Embryonic facial prominence (tissue), 1 donor: ENCODE results near the gene TRIO.
A peak's percentile ranks its signal among the peaks of the same experiment; 100 is the strongest.
"Not testable (repeated sequence)": the region's sequence is repeated elsewhere in the genome, so short reads cannot be mapped to it uniquely, and the experiment has no call there.

Experiments used
- DNase-seq: peaks from one replicate; pipeline ENCODE4 v3.0.0-alpha.2; 2016; ENCODE audit errors: extremely low spot score

Gene TRIO

DNA sequence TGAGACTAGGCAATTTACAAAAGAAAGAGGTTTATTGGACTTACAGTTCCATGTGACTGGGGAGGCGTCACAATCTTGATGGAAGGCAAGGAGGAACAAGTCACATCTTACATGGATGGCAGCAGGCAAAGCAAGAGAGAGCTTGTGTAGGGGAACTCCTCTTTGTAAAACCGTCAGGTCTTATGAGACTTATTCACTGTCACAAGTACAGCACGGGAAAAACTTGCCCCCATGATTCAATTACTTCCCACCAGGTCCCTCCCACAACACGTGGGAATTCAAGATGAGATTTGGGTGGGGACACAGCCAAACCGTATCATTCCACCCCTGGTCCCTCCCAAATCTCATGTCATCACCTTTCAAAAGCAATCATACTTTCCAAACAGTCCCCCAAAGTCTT is 293.0 kb downstream of the TRIO start:
- DNase-seq, result not testable (repeated sequence)

DNA sequence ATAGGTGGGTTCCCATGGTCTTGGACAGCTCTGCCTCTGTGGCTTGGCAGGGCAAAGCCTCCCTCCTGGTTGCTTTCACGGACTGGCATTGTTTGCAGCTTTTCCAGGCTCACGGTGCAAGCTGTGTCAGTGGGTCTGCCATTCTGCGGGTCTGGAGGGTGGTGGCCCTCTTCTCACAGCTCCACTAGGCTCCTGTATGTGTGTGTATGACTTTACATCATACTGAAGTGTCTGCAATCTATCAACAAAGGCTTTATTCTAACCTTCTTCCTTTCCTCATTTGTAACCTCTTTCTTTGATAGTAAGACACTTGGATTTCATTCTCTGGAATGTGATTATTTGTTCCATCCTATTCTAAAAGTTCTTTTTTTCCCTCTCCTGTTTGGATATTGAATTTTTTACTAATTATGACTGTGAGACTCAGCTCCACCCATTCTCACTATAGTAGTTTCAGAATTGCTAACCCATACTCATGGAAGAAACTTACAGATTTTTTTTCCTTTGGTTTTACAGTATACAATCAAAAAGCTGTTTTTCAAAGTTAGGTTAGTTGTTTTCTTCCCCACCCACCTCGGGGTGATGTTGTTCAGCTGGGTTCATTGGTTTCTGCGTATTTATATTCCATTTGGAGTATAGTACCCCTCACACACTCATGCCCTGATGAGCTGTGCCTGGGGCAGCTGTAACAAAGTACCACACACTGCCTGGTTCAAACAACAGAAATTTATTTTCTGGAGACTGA is 293.8 kb downstream of the TRIO start:
- no peak for DNase-seq

DNA sequence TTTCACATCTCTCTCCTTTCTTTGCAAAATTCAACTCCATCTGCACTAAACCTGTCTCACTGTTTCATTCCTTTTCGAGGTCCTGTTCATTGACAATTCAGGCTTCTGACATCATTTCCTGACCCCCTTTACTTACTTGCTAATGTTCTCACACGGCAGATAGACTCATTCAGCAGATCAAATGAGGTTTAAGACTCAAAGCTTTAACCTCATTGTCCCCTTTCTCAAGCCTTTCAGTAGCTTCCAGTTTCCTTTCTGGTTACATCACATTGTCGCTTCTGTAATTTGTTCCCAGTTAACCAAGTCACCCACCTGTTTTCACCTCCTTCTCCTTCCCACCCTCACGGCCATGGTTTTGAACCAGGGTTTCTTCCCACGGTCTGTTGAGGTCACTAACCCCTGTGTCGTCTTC is 295.1 kb downstream of the TRIO start:
- no peak for DNase-seq

DNA sequence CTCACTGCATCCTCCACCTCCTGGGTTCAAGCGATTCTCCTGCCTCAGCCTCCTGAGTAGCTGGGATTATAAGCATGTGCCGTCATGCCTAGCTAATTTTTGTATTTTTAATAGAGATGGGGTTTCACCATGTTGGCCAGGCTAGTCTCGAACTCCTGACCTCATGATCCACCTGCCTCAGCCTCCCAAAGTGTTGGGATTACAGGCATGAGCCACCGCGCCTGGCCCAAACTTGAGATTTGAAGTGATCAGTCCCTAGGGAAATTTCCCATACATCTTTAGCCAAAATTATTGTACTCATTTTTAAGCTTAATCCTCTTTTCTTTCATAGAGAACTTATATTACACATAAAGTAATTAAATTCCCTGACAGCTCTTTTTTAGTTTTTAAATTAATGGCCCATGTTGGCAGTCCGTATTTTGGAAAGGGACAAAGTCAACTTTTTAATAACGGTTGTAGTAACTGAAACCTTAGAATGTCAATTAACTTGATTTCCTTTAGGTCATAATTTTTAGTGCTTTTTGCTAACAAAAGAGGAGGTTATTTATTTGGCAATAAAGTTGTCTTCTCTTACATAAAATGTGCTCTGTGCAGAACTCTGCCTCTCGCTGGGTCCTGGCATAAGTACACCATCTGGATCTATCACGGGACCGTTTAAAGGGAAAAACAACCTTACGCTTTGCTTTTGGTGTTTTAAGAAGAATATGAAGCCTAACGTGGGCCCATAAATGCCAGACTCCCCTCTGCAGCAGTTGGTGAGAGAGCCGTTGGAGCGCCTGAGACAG is 296.1 kb downstream of the TRIO start:
- no peak for DNase-seq

DNA sequence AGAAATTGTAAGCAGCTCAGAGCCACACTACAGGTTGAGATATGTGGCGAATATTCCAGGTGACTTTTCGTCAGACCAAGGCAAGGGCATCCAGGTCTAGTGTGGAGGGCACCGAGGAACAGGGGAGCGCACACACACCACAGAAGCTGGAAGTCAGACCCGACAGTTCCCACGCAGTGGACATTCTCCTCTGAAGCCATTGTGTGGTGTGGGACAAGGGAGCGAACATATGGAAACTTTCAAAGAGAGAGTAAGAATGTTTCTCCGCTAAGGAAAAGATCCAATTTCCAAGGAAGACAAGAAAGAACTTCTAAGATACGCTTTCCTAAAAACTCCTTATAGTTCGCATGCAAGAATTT is 297.1 kb downstream of the TRIO start:
- no peak for DNase-seq

DNA sequence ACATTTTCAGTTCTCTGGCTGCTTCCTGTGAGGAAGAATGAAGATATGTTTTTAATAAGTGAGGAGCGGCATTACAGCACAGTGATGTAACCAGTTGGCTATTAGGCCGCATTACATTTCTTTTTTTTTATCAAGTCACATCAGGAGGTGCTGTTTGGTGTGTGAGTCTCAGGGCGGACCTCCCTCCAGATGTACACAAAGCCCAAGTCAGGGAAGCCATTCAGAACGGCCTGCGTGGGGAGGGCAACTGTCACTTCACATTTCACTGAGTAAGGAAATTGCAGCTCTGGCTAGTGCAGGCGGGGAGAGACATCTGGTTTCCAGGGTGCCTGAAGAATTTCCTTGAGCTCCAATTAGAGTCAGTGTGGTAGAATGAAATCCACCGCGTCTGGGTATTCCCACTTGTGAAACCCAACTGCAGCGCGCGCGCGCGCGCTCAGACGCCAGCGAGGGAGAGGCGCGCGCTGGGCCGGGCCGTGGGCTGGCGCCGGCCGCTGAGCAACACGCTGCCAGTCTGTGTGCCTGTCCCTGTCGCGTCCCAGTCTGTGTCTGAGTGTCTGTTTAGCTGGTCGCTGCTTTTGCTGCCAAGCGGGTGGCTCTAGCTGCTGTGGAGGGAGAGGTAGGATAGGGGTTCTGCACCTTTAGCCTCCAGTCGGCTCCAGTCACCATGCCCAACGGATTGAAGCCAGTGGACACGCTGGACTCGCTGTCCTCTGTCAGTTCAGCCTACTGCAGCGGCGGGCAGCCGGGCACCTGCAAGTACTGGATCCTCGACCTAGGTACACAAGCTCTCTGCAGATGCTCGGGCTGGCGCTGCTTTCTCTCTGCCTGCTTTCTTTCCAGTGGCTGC is 297.7 kb downstream of the TRIO start:
- peak; percentile 92 for DNase-seq

DNA sequence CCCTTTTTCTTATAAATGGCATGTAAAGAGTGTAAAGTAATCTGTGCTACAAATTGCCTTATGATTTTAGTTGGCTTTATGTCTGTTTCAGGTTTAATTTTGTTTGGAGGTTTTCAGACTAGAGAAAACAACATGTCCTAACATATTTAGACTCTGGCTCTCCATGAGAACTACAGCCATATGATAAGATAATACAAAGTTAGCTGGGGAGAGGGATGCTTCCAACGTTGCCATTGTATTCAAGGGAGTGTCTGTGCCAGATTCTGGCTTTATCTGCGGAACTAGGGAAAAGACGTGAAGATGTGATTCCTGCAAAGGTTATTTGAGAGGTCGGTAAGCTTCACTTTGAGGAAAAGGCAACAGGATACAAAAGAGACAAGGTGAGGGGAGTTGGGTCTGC is 298.5 kb downstream of the TRIO start:
- no peak for DNase-seq

DNA sequence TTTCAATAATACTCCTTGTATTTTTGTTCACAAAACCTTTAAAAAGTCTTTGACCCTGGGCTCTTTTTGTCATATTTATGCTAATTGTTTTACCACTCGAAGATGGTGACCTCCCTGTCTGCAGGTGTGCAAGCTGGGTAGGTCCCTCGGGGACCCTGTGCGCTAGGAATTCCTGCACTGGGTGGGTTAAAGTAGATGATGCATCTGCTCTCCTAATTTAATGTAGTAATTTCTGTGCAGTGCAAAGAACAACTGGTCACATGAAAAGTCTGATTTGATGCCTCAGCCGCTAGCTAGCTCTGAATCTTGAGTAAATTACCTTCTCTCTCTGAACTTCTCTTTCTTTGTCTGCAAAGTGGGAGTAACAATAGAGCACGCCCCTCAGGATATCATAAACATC is 299.4 kb downstream of the TRIO start:
- DNase-seq, result no peak

DNA sequence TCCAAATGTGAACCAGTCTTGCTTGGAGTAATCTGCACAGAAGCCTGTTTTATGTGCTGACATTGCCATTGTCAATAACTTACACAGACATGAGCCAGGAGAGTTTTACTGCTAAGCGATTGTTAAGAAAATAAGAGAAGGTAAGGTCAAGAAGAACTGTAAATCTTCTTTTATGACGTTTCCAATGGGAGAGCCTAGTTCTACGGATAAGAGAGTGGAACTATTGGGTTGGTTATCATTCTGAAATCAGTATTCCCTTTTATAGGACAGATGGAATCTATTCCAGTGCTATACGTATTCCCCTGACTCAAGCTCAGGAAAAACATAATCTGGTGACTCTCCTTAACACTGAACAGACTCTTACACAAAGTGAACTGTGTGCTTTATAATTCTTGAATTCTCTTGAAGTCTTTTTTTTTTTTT is 300.5 kb downstream of the TRIO start:
- DNase-seq, result no peak

DNA sequence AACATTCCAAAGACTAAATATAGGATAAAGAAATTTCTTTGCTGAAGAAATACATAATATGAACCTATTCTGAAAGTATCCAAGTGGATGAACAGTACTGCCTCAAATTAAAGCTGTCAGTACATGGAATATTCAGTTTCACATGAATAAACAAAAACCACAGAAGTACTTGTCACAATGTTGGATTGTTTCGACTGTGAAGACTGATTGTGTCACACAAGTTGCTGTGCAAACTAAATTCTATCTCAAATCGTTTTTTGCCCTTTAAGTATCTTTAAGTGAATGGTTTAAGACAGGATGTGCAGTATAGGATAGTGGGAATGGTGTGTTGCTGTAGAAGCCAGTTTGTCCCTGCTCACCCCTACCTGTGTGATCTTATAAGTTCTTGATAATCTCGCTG is 301.0 kb downstream of the TRIO start:
- DNase-seq, result no peak

DNA sequence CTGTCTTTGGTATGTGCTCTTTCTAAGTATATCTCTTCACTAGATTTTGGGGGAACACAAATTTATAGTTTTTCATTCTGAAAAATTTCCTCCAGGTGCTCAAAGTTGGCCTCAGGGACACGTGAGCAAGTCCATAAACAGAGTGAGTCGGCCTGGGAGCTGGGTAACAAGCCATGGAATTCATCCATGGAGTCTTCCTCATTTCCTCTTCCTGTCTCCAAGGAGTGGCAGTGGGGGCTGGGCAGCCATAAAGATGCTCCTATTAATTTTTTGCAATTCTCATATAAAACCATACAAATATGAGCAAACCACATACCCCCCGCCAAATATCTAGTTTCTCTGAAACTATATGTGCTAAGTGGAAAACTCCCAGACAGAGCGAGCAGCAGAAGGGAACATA is 301.9 kb downstream of the TRIO start:
- DNase-seq, result no peak

DNA sequence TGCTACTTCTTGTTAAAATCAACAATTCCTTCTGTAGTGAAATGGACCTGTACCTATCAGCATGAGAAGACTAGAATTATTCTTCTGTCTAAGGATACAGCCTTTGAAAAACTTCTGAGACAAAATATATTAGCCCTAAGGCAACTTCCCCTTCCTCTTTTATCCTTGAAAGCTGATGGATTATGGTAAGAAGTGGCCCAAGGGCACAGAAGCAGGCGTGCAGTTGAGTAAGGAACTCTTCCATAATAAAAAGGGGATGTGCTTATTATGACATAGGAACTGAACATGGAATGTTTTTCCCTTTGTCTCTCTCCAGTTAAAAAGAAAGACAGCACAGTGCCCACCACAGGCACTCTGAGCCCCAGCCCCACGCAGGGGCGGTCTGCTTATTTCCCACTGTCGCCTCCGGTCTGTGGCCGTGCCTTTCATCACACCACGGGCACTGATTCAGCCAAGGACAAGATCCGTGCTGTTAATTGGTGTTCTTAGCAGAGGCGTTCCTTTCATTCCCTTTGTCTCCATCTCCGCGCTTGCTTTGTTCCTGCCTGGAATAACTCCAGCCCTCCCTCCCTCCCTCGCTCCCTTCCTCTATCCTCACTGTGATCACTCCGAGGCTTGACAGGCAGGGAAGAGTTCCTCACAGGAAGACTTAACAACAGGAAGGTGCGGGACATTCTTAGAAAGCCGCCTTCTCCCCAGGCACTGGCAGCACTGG is 302.6 kb downstream of the TRIO start:
- no peak for DNase-seq

DNA sequence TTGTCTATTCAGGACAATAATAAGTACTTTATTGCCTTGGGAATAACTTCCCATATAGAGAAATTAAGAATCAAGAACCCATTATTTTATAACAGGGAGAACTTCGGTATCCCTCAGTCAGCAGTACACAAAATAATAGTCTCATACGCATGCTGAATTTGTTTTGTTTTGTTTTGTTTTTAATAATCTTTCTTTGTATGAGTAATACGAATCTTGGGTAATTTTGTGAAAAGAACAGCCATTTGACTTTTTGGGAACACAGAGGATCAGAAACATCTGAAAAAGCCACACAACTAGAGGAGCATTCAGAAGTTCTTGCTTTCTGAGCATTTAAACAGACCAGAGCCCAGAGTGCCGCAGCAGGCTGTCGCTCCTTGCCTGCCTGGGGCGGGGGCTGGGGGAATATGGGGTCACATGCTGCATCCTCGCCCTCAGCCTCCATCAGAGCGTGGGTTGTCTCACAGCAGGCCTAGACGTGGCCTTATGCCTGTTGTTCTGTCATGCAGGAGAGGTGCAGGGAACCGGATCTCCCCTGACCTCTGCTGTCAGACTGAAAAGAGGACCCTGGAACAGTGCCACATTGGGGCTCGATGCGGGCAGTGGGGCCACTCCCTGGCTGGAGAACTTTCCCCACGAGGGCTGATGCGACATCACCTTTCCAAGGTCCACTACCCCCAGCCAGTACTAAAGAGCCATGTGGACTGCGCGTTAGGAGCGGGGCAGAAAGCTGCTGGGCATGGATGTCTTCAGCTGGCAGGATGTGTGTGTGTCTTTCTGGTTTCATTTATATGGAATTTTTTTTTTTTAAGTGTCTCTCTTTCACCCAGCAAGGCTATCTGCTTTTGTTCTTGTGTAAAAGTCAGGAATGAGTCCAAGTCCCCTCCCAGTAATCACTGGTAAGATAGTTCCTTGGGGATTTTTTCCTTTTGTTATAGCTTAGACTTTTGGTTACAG is 305.1 kb downstream of the TRIO start:
- DNase-seq, result no peak

DNA sequence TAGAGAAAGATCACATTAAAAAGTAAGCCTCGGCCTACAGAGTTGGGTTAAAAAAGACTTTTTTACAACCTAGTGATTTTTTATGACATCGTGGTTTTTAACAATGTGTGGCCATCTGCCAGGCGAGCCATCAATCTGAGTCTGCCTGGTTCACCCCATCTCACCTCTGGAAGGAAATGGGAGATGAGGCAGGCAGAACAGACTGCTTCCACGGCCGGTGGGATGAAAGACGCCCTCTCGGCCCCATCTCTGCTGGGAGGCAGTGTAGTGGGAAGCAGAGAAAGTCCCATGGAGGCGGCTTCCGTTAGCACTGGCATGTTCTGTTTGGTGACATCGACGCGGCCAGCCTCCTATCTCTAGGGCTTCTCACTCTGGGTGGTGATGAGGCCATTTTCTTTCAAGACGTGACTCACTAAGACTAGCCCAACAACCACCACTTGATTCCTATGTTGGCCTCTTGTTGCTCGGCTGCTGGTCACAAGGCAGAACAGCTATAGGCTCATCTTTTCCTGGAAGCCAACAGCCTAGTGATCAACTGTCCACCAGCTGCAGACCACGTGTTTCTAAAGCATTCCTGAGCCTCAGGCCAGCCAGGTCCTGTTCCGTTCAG is 306.0 kb downstream of the TRIO start:
- DNase-seq, result no peak

DNA sequence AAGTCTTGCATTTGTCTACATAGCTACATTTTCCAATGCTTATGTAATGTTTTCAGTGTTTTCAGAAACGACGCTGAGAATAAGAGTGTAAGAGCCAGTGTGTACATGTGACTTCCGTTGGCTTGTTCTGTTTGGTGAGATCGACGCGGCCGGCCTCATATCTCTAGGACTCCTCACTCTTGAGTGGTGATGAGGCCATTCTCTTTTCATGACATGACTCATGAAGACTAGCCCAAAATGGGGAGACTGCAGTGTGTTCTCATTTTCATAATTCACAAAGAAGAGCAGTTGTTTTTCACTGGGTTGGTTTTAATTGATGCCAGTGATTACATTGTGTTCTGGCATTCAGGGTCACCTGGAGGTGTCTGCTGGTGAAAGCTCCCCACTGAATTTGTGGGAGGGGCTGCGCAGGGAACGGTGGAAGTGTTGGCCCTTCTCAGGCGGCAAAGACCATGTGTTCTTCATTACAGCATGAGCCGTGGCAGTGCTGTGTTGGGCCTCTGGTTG is 306.9 kb downstream of the TRIO start:
- peak; percentile 76 for DNase-seq

DNA sequence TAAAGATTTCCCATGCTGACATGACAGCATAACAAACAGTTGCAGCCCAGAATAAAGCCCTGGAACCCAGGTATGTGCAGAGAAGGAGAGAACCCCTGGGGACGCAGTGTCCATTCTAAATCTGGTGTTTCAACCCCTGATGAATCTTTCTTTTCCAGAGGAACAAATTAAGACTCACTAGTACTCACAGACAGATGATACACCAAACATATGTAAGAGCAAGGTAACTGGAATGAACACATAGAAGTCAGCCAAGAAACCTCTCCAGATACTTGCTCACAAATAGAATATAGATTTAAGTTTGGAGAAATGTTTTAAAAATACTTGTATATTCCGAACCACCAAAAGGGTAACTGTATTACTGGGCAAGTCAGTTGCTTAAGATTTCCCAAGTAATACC is 307.6 kb downstream of the TRIO start:
- DNase-seq, result no peak

DNA sequence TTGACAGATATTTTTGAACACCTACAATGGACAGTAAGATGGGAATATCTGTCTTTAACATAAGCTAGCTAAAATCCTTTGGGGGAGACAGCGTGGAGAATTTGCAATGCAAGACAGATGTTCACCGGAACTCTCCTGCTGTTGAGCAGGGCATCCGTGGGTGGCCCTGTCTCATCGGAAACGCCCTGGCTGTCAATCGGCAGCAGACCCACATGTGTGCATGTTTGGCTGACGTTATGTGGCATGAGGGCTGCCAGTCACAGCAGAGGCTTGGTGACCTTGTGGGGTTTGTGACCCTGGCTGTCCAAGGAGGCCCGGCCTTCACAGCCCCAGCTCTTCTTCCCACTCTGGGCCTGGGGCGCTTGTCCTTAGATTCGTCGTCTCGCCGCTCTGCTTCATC is 308.7 kb downstream of the TRIO start:
- no peak for DNase-seq

DNA sequence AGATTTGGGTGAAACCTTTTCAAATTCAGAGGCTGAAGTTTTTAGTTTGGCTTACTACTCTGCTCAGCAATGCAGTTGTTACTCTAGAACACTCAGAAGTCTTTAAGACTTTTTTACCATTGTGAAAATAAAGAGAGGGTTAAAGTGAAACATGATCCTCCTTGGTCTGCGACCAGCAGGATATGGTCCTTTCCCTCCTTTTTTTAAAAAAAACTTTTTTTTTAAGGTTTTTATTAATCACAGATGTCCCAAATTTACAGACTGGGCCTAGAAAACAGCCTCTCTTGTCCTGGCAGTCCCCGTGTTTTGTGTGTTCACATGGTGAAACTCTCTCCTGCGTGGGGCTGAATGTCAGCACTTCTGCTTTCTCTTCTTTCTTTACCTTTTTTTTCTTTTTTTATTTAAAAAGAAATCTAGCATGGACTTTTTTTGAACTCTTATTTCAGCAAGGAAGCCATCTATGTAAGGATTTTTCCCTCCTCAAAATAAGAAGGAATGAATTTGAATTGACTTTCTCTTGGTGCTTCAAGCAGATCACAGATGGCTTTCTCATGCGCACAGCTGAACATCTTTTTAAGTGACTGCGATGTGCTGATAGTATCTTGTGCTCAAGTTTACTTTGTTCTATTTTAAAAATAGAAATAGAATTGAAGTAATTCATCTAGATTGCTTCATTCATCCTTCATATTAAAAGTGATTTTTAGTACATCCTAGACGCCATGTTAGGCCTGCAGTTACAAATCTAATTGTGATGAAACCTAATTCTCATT is 309.7 kb downstream of the TRIO start:
- DNase-seq, result peak; percentile 69

DNA sequence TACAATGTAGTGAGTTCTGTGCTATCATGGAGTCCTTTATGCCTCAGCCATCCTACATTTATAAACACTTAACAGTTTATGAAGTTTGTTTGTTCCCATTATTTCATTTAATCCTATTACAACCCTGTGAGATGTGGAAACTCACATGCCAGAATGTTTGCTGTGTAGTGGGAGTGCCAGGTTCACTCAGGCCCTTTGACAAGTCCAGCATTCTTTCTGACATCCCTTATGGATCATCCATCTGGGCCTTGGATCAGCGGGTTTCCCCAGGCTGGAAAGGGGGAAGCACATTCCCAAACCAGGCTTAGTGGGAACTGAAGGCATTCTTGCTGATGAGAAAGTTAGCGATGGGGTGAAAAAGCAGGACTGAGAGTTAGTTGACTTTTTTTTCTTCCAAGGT is 310.3 kb downstream of the TRIO start:
- DNase-seq, result no peak
